KG1 (cell line): Measurements from ENCODE around the gene AGPAT1.

ENCODE experiments used
- DNase-seq: peaks from one replicate; lab custom pipeline; 2025; lab: John Stamatoyannopoulos, UW

Gene AGPAT1

GRCh38 chr6:32168807-32169591 lies 6.9 kb downstream of the AGPAT1 start:
- no peak for DNase-seq

- no peak for DNase-seq
These were observed 7.5 kb downstream of the AGPAT1 start for GRCh38 chr6:32168350-32168749.

GRCh38 chr6:32167761-32168262 lies 8.1 kb downstream of the AGPAT1 start:
- no peak for DNase-seq

- no peak for DNase-seq
These were observed 8.6 kb downstream of the AGPAT1 start for GRCh38 chr6:32167154-32167760.

- DNase-seq: no peak
These were observed 9.3 kb downstream of the AGPAT1 start for GRCh38 chr6:32166411-32167061.

GRCh38 chr6:32164295-32164694 lies 11.6 kb downstream of the AGPAT1 start, which contains the start of gene EGFL8:
Gene EGFL8 (plus strand): TSS chr6:32164595. CDS start chr6:32166166, 1,571 bp downstream.
- DNase-seq: no peak

- no peak for DNase-seq
These were observed 12.2 kb downstream of the AGPAT1 start for GRCh38 chr6:32163559-32164258.

GRCh38 chr6:32158052-32158451 lies 17.8 kb downstream of the AGPAT1 start:
- no peak for DNase-seq

- no peak for DNase-seq
These were observed 19.0 kb downstream of the AGPAT1 start for GRCh38 chr6:32156891-32157290.

GRCh38 chr6:32154514-32155161 lies 21.2 kb downstream of the AGPAT1 start:
- peak; percentile 32 for DNase-seq

GRCh38 chr6:32153564-32154513 lies 22.0 kb downstream of the AGPAT1 start, which contains the start of gene PPT2:
Gene PPT2 (plus strand): TSS chr6:32154141. CDS start chr6:32154595, 454 bp downstream.
- DNase-seq: peak; percentile 56

GRCh38 chr6:32152769-32153563 lies 22.9 kb downstream of the AGPAT1 start:
- no peak for DNase-seq

- no peak for DNase-seq
These were observed 23.8 kb downstream of the AGPAT1 start, which contains the start of gene PRRT1 for GRCh38 chr6:32151863-32152768. Gene PRRT1 (minus strand): TSS chr6:32151939. CDS start chr6:32151827, 112 bp downstream.

- no peak for DNase-seq
These were observed 24.6 kb downstream of the AGPAT1 start for GRCh38 chr6:32151181-32151862.

- no peak for DNase-seq
These were observed 25.7 kb downstream of the AGPAT1 start for GRCh38 chr6:32149932-32150870.

GRCh38 chr6:32149092-32149755 lies 26.7 kb downstream of the AGPAT1 start:
- no peak for DNase-seq
